Activated CD4-positive, alpha-beta T cell treated with anti-CD3 and anti-CD28 coated beads for 24 hours (primary cell): ENCODE results near the gene TTLL11.

Experiments used
- DNase-seq, 2 donors: peaks; one replicate each; pipeline ENCODE4 v3.0.0-alpha.2; 2020; ENCODE audit warnings: low read depth in 2 of 2

The TTLL11 gene

DNA sequence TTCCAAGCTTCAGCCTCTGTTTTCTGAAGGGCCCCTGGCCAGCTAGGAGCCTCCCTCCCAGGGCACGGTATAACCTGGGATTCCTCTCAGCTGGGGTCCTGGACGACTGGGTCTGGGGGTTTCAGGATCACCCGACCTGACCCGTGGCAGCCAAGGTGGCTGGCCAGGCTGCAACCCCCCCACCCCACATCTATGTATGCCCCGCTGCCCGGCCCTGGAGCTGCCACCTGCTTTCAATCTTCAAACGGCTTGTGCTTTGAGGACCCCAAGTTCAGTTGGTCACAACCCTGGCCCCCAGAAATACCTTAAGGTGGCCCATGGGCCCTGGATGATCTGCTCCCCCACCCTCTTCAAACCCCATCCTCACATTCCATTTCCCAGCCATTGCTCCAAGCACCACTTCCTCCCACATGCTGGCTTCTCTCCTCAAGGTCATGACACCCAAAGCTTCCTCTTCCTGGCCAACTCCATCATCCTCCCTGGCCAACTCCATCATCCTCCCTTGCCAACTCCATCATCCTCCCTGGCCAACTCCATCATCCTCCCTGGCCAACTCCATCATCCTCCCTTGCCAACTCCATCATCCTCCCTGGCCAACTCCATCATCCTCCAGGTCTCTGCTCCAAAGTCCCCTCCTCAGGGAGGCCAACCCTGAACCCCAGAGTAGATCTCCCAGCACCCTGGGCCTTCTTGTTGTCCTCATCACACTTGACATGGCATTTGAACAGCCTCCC lies 17.2 kb upstream of the TTLL11 start:
- DNase-seq, result no peak

DNA sequence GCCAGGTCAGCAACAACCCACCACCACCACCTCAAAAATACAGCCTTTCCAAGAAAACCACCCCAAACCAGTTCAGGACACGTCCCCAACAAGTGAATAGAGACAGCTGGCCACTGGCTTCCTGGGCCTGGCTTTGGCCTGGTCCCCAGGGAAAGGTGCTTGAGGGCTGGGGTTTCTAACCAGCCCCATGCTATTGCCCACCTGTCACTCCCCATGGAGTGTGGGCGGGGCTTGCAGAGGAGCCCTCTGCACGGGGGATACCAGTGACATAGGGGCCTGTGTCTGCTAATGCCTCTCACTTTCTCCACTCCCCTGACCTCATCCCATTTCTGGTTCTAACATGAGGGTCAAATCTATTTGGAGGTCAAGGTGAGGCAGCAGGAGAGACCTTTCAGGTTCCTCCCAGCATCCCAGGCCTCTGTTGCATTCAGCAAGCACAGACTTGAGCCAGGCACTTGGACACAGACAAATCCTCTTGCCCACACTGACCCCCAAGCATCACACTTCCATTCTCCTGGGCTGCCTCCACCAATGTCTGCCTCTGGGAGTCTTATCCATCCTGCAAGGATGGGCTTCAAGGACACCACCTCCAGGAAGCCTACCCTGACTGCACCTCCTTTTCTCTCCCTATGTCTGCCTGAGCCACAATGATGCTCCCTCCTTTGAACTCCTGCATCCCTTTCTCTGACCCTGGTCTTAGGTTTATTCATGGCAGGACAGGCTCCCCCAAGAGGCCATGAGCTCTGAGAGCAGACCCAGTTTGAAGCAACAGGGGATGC lies 16.1 kb upstream of the TTLL11 start:
- no peak for DNase-seq

DNA sequence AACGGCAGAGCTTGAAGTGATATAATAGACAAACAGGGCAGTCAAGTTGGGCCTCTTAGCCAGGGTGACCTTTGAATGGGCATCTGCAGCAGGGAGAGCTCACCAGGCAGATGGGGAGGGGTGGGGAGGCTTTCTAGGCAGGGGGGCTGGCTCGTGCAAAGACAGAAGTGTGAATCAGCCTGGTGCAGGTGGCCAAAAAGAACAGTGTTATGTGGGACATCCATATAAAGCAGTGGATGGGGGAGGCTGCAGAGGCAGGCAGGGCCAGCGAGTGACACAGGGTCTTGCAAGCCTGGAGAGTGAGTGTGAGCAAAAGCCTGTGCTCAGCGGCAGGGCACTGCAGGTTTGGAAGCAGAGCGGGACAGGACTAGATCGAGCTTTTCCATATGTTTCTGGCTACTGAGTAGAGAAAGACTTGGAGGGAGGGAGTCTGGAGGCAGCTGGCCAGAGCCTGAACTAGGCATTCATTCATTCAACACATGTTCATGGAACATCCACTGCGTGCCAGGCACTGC lies 14.2 kb upstream of the TTLL11 start:
- DNase-seq, result no peak

- DNase-seq, result no peak
These were observed 13.5 kb upstream of the TTLL11 start for GRCh38 chr9:122106576-122106975.

DNA sequence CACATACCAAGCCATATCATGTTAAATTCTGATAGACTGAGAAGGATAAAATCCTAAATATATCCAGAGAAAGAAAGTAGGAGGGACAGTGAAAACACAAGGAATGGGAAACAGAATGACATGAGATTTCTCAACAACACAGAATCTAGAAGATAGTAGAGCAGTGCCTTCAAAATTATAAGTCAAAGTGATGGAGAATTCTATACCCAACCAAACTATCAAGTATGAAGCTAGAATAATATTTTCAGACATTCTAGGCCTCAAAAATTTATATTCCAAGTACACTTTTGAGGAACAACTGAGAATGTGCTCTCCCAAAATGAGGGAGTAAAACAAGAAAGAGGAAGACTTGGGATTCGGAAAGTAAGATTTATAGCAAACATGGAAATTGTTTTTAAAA lies 10.9 kb upstream of the TTLL11 start:
- no peak for DNase-seq

DNA sequence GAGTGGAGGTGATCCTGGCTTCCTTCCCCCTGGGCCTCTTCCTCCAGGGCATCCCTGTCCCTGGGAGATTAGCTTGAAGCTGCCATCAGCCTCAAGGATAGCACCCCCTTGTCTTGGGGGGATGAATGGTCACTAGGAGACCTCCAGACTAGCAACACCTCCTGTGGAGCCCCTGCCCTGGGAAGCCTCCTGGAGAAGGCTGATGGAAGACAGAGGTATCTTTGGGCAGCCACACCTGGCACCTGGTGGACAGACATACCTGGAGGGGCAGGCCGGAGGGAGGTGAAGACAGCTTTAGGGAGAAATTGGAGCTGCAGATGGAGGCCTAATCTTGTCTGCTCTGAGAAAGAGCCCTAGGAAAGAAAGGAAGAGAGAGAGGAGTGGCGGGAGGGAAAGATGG lies 9.0 kb upstream of the TTLL11 start:
- DNase-seq, result no peak

- no peak for DNase-seq
These were observed 7.6 kb upstream of the TTLL11 start for GRCh38 chr9:122100756-122101155.

DNA sequence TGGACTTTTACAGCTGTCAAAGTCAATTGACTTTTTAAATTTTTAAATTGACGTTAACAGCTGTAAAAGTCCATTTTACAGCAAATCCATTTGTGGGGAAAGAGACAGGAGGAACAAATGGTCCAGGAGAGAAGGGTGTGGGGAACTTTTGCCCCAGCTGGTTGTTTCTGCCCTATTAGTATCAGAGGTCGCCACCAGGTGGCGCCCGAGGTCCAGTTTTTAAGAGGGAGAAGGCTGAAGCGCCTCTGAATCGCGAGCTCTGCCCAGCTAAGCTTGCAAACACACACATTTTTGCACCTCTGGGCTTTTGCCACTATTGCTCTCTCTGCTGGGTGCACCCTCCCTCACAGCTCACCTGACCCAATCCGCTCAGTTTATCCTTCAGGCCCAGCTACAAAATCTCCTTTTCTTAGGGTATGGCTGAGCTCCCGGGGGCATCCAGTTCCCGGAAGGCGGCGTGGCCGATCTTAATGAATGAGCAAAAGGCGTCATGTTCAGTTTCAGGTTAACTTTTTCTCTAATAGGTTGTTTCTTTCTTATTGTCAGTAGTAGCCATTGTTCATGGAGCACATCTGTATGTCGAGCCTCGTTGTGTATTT lies 6.3 kb upstream of the TTLL11 start:
- peak; percentile 67 to 75 for DNase-seq

GRCh38 chr9:122097679-122098315 lies 4.7 kb upstream of the TTLL11 start:
- DNase-seq, result no peak

DNA sequence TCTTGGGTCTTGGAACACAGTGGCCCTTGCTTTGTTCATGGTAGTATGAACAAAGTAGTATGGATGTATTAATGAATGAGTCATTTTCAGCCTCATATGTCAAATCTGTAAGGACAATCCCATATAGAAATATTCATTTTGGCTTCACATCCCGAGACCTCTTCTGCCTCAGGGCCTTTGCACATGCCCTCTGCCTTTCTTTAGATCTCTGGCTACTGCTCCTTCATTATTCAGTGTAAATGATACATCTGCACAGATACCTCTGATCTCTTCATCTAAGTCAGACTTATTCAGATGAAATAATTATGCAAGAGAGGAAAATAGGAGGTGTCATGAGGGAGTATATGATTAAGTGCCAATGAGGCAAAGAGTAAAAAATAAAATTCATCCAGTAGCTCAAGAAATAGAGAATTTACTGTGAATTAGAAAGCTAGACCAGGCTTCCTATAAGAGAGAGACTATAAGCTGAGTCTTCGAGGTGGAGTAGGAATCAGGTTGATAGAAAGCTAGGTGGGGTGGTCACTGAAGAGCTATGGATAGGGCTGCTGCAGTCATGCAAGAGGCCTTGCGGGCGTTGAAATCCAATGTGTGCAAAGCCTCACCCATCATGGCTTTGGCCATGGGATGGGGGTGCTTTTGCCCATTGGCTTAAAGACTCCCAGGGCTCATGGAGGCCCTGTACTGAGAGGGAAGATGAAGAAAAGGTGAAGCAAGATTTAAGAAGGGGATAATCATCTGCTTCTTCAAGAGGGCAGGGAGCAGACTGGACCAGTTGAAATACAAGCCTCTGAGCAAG lies 3.7 kb upstream of the TTLL11 start:
- DNase-seq, result no peak

DNA sequence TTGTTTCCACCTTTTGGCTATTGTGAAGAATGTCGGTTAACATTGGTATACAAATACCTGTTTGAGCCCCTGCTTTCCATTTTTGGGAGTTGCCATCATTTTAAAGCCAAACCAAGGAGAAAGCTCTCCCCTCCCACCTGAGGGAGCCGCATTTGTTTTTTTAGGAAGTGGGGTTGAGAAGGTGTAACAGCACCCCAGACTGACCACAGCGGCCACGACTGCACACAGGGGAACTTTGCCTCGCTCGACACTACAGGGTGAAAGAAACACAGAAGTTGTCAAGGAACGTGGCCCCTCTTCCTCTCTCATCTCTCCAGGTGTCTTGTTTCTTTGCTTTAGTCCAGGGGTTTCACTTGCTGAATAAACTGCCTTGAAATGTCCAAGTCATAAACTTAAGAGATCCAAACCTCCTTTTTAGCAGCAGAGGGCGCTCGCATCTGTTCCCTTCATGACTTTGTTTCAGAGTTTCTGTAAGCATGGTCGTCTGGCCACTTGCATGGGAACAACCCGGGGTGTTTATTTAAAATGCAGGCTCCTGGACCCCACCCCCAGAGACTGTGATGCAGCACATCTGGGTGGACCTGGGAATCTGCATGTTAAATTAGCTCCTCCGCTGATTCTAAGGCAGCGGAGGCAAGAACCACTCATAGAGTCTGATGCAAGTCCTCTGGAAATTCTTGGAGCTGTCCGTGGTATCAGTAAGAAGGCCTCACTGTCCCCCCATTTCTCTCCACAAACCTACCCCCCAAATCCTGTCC lies 2.1 kb upstream of the TTLL11 start:
- peak; percentile 22 to 34 for DNase-seq

DNA sequence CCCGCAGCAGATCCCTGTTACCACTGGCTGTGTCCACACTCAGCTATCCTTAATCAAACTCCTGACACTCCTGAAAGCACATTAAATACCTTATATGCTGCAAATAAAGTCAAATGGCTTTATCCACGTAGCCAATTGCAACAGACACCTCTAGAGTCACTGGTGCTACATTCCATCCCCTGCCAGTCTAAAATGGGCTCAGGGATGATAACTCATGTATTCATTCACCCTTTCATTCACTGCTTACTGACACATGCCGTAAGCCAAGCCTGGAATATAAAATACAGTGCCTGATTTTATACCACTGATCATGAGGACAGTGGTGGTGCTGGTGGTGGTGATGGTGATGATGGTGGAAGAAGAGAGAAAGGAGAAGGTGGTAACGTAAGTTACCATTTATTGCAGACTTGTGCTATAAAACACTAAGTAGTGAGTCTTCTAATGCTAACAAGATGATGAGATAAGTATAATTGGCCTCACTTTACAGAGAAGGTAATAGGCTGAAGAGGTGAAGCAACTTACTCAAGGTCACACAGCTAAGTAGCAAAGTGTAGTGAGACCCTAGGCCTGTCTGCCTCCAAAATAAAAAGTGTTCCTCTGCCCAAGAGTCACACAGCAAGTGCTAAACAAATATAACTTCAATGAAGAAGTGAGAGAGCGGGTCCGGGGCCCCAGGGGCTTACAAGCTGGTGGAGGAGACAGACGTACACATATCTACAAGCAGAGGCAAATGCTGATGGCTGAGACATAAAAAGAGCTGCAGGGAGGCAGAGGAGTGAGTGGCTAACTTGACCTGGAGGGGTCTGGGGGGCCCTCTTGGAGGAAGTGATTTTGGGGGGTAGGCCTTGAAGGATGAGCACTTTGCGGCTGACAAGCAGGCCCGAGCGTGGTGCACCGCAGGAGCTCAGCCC lies 1.2 kb downstream of the TTLL11 start:
- DNase-seq, result no peak

DNA sequence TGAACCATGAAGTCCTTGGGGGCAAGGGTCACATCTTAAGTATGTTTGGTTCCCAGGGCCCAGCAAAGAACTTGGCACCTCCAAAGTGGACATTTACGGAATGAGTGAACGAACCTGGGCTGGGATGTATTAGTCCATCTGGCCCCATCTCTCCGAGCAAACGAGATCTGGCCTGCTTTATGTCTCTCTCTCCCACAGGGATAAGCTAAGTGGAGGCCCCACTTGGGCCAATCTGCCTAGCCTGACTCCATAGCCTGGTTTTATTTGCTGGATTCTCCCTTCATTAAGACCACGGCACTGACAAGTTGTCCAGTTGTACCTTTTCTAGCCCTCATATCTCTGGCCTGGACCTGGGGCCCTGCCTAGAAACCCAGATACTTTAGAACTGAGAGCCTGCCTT lies 2.1 kb downstream of the TTLL11 start:
- no peak for DNase-seq

DNA sequence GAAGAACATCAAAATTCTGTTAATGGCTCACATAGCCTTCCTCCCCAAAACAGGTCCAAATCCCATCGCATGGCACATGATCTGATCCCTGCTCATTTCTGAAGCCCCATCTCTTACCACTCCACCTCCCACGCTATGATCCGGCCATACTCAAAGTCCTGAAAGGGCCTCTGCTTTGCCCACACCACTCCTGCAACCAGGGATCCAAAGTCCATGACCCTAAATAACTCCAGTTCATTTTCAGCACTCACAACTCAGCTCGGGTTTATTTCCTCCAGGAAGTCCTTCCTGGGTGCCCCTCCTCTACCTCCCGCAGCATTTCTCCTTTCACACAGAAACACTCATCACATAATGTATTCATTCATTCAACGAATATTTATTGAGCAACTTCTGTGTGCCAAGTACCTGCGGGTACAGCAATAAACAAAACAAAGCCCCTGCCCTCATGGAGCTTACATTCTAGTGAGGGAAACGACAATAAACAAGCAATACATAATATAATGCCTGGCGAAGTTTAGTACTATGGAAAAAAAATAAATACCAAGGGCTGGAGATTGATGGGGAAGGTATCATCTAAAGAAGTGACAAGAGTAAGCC lies 2.7 kb downstream of the TTLL11 start:
- no peak for DNase-seq

DNA sequence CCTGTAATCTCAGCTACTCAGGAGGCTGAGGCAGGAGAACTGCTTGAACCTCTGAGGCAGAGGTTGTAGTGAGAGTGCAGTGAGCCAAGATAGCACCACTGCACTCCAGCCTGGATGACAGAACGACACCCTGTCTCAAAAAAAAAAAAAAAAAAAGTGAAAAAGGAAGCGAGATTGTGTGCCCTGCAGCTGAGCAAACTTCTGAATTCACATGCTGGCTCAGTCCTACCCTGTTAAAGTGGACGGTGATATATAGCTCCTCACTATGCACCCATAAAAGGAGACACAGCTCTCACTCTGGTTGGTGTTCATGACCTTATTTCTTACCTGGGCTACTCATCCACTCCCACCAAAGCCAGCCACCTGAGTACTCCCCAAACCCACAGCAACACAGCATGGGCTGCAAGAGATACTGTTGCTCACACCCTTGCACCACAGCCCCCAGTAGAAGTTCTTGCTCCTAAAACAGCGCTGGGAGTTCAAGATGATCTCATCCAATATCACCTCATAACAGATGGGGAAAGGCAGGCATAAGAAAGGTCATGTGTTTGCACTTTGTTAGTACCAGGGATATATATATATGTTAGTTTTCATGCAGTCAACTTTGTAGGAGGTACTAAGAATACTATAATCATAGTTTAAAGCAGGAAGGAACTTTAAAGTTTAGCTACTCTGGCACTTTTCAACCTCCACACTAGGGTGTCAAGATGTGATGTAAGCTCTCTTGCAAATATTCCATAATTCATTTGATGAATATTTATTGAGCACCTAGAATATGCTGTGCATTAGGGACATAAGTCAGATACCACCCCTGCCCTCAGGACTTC lies 4.0 kb downstream of the TTLL11 start:
- DNase-seq, result no peak

- DNase-seq, result no peak
These were observed 5.5 kb downstream of the TTLL11 start for GRCh38 chr9:122087406-122088200.

- DNase-seq, result no peak
These were observed 6.2 kb downstream of the TTLL11 start for GRCh38 chr9:122086873-122087272.
